GM19035 (cell line): ENCODE data around the gene ZCWPW1.
A peak's percentile ranks its signal among the peaks of the same experiment; 100 is the strongest.

Experiments used
- ATAC-seq: cut with Tn5 transposase; IDR thresholded peaks from one replicate; pipeline ENCODE4 v1.9.1; 2021; ENCODE audit not compliant: unreplicated experiment

The ZCWPW1 gene

DNA sequence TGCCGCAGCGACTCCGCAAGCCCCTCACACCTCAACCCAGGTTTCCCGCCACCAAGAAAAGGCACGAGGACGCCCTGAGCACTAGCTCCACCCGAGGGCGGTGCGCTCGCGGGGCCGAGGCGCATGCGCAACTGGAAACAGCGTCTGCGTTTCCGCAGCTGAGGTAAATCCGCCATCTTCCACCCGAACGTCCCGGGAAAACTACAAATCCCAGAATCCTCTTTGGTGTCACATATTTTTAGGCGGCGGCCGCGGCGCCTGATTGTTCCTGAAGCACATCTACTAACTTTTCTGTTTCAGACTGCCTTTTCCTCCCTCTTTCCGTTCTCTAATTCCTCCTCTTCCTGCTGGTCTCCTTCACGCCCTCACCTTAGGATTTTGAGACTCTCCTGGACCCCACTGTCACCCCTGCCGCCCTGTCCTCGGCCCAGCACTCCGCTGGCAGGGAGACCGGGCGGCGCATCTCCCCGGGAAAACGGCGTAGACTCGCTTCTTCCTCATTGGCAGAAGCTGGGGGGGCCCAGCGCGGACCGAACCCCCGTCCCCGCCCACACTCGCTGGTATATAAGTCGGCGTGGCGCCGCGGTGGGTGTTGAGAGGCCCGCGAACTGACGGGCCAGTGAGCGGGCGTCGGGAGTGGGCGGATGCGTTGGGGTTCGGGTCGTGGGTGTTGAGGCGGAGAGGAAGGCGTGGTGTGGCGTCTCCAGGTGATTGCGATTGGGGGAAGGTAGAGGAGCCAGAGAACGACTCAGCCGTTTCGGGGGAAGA is at the start of gene ZCWPW1:
Gene ZCWPW1 (minus strand): TSS at position 505 of the 768 bp plus-strand sequence. CDS start 8,054 bp downstream, outside the sequence.
- ATAC-seq = peak; percentile 42

DNA sequence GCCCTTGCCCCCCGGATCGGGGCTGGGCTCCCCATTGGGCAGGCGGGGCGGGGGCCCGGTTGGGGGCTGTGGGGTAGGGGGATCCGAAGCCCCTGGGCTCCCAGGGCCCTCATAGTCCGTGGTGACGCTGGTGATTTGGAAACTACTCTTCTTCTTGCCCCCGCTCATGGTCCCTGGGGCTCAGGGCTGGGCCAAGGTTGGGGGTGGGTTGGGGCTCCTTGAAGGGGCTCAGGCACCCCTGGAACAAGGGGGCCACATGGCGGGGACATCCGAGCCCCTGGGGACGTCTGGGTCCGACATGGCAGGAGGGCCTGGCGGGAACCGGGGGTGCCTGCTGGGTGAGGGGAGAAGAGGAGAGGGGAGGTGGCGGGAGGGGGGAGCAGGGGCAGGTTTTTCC is 49.4 kb upstream of the ZCWPW1 start:
- ATAC-seq = no peak

DNA sequence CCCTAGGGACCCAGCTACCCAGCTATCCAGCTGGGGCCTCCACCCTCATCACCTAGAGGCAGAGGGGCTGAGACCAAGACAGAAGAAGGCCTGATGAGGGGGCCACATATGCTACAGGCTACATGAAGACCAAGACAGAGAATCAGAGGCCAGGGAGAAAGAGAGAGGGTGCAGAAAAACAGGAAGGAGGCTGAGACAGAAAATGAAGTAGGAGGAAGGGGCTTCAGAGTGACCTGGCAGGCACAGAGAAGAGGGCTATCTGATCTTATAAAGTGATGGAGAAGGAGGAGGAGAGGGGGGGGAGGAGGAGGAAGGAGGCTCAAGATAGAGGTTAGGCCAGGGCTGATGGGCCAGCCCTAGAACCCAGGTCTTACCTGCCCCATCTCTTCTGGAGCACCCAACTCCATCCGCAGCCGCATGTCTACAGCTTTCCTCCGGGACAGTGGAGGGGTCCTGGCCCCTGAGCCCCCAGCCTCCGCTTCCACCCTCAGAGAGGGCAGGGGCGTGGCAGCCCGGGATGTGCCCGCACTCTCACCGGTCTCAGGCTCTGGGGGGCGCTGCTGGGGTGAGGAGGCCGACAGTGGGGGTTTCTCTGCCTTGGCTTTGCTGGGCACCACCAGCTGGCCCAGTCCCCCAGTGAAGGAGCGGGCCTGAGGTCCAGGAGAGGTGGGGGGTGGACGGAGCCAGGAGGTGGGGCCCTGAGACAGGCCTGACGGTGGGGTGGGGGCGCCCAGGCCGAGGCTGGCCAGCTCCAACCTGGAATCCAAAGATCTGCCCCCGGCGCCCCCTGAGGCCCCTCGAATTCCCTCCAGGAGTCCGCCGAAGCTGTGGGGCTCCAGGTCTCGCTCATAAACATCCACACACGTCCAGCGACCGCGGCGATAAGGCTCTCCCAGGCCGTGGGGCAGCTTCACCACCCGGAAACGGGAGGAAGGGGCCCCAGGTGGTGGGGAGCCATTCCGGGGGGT is 48.7 kb upstream of the ZCWPW1 start:
- no peak for ATAC-seq

- ATAC-seq = no peak
These were observed 47.7 kb upstream of the ZCWPW1 start for GRCh38 chr7:100476101-100476780.

- no peak for ATAC-seq
These were observed 47.0 kb upstream of the ZCWPW1 start for GRCh38 chr7:100475549-100475948.

GRCh38 chr7:100472854-100473499 is 44.5 kb upstream of the ZCWPW1 start:
- no peak for ATAC-seq

DNA sequence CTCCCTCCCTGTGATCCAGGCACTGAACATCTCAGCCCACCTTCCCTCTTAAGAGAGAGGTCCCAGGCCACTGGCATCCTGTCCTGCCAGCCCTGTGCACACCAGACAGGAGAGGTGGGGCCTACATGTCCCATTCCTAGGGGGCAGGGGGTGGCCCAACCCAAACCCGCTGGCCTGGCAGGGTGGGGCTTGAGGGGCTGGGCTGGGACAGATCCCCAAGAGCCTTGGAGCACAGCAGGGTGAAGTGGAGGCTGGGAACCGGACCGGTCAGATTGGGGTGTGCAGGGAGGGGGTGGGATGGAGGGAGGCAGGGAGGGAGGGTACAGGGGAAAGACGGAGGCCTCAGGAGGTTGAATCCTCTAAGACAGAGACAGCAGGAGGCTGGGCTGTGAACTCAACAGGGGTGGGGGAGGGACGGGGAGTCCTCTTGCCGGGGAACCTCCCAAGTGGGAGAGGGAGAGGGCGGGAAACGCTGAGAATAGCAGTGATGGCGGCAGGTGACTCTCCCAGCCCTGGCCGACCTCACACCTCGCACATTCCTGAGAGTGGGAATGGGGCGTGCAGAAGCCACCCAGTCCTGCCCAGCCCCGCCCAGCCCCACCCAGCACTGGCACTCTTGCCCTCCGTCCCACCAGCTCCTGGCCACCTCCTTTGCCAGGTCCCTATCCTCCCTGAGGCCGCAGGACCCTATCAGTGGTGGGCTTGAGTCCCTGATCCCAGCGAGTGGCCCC is 43.8 kb upstream of the ZCWPW1 start:
- no peak for ATAC-seq

- no peak for ATAC-seq
These were observed 42.5 kb upstream of the ZCWPW1 start for GRCh38 chr7:100471021-100471420.

DNA sequence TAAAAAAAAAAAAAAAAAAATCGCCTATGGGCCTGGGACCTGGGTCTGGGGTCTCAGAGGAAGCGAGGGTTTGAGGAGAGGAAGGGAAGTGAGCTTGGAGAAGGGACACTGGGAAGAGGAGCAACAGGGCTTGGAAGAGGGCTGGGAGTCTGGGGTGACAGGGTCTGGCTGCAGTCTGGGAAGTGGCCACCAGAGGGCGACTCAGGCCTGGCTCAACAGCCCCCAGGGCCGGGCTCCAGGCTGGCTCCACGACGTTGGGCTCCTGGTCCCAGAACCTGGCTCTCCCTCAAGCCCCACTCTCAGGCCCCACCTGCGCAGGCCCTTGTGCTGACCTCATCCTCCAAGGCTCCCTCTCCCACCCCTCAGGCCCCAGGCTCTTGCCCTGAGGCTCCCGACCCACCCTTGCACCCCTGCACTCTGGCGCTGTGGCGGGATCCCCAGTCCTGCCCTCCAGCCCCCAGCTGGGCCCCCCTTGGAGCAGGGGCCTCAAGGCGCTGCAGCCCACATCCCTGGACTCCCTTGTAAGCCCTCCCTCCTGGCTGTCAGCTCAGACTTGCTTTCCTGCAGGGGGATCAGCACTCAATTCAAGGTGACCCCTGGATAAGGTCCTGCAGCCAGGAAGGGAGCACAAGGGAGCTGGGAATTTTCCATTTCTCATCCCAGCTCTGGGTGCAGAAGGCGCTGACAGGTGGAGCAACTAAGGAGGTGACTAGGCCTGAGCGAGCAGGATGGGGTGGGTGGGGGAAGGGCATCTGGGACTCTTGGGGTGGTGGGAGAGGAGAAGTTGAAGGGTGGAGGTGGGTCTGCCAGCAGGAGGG is 40.9 kb upstream of the ZCWPW1 start:
- ATAC-seq = peak; percentile 53

DNA sequence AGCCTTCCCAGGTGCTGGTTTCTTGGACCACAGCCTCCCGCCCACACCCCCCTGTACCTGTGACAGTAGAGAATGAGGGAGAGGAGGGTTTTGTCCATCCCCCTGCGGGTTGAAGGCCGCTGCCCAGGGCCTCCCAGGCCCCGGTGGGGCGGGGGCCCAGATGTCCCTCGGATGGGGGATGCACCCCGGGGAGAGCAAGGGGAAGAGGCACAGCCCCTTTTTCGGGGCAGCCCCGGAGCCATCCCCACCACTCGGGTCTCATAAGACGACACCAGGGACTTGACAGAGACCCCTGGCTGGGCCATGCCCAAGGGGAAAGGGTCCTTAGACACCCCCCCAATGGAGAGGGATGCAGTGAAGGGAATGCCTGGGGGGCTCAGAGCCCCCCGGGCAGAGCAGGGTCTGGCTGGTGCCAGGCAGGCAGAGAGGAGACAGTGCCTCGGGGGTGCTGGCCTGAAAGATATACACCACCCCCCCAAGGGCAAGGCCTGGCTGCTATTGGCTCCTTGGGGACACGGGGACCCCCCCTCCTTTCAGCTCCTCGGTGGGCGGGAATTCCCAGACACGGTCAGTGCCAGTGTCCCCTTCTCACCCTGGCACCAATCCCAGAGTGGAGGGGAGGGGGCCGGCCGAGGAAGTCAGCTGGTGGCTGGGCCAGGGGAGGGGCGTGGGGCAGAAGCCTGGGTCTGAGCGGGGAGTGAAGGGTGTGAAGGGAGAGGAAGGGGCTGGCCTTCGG is 39.3 kb upstream of the ZCWPW1 start:
- ATAC-seq = no peak

DNA sequence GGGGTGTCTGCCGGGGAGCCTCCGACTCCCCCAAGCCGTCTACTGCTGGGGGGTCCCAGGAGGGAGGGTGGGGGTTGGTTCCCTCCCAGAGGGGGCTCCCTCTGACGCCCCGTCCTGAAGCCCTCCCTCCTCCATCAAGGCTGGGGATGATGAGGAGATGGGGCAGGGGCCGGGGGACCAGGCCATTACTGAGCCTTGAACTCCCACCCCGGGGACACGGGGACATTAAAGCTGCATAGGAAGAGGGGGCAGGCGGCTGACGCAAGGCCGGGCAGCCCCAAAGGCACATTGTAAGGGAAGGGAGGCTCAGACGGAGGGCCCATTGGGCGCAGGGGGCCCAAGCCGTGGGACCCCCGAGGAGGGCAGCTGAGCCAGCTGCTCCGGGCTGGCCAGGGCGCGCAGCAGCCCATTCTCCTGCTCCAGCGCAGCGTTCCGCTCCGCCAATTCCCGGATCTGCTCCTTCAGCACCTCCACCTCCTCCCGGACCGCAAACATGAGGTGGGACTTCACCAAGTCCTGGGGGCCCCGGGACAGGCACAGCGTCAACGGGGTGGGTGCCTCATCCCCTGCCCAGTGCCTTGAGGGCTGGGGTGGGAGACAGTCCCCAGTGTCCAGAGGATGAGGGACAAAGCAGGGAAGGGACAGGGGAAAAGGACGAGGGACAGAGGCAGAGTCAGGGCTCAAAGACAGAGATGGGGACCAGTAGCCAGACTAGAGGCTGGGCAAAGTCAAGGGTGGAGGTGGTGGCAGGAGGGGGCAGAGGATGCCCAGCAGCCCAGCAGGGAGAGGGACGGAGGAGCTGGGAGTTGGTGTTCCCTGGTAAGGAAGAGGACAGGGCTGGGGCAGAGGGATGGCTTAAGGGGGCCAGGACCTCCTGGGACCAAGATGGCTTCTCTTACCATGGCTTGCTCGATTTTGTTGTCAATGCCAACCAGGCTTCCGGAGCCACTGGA is 38.4 kb upstream of the ZCWPW1 start:
- no peak for ATAC-seq

- no peak for ATAC-seq
These were observed 37.3 kb upstream of the ZCWPW1 start for GRCh38 chr7:100465702-100466311.

DNA sequence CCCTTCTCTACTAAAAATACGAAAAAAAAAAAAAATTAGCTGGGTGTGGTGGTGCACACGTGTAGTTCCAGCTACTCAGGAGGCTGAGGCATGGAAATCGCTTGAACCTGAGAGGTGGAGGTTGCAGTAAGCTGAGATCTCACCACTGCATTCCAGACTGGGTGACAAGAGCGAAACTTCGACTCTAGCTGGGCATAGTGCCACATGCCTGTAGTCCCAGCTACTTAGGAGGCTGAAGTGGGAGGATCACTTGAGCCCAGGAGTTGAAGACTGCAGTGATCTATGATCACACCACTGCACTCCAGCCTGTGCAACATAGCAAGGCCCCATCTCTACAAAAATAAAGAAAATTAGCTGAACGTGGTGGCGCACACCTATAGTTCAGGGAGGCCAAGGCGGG is 36.8 kb upstream of the ZCWPW1 start:
- no peak for ATAC-seq

DNA sequence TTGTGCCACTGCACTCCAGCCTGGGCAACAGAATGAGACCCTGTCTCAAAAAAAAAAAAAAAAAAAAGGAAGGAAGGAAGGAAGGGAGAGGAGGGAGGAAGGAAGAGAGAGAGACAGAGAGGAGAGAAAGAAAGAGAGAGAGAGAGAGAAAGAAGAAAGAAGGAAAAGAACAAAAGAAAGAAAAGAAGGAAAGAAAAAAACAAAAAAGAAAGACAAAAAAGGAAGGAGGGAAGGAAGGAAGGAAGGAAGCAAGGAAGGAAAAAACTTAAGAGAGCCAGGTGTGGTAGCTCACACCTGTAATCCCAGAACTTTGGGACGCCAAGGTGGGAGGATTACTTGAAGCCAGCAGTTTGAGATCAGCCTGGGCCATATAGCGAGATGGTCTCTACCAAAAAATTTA is 36.3 kb upstream of the ZCWPW1 start:
- no peak for ATAC-seq

- ATAC-seq = no peak
These were observed 35.7 kb upstream of the ZCWPW1 start, which contains the start of gene SPACDR for GRCh38 chr7:100464210-100464660. Gene SPACDR, minus strand, starts transcription at chr7:100464260. Its CDS starts 235 bp downstream, at chr7:100464025.

GRCh38 chr7:100457033-100457432 is 28.5 kb upstream of the ZCWPW1 start:
- ATAC-seq = no peak

DNA sequence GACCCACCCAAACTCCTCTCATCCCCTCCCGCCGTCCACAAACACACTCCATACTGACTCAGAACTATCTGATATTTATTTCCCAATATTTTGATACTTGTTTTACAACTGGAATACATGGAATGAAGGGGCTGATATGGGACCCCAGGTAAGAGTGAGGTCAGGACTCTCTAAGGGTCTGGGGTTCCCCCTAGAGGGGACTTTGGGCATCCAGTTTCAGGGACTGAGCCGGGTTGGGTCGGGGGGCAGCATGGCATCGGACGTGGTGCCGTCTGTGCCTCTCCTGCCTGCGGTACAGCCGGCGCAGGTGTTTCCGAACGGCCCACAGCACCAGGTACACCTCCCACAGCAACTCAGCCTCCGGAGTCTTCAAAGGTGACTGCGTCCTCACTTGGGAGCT is 28.1 kb upstream of the ZCWPW1 start:
- no peak for ATAC-seq
